Loucy (cell line): ENCODE measurements around the gene SLC25A41.

Experiments
- CTCF ChIP-seq: fragments of 200-600 bp; sonication (generic); conservative IDR thresholded peaks from 2 replicates; pipeline ENCODE4 v1.5.1; 2014; ENCODE audit warnings: mild to moderate bottlenecking, antibody characterized with exemption, low read length
- EZH2phosphoT487 ChIP-seq: fragments of 200-600 bp; IDR thresholded peaks from 2 replicates; pipeline ENCODE4 v1.6.1; 2018; ENCODE audit warnings: antibody characterized with exemption, mild to moderate bottlenecking, moderate library complexity, borderline replicate concordance

GRCh38 chr19:6402837-6403608, 30.5 kb downstream of the SLC25A41 start:
- TF ChIP-seq CTCF (no peak), EZH2phosphoT487 (no peak)
